Activated CD4-positive, alpha-beta memory T cell treated with anti-CD3 and anti-CD28 coated beads, Interleukin-2, amount 10 ng/mL, durations not matched to agents 7 days and 5 days (primary cell): ENCODE results near the gene MAP3K5. TPM values are rescaled to one million over a fixed set of nuclear protein-coding genes. Genes with fewer than 3 reads are reported as not detected.
A peak's percentile ranks its signal among the peaks of the same experiment; 100 is the strongest.

Source experiments
- CTCF ChIA-PET: fragments of 350-600 bp; sonication (Branson Sonifier 250); formaldehyde crosslinking; loops from one replicate; lab custom pipeline; 2021; ENCODE audit warnings: antibody characterized with exemption, inconsistent platforms; lab: Charles Lee
- POLR2A ChIA-PET: fragments of 350-600 bp; sonication (Branson Sonifier 250); formaldehyde crosslinking; loops from one replicate; lab custom pipeline; 2021; ENCODE audit warnings: antibody characterized with exemption; lab: Charles Lee
- DNase-seq: peaks from one replicate; pipeline ENCODE4 v3.0.0-alpha.2; 2020
- H3K27ac Mint-ChIP-seq: one replicate; pipeline ENCODE4 v1.8.0; 2021; ENCODE audit warnings: mild to moderate bottlenecking, mixed read lengths
- H3K27me3 Mint-ChIP-seq: one replicate; pipeline ENCODE4 v1.8.0; 2021; ENCODE audit warnings: mixed read lengths
- H3K36me3 Mint-ChIP-seq: one replicate; pipeline ENCODE4 v1.8.0; 2021; ENCODE audit warnings: low read depth, mixed read lengths
- H3K4me1 Mint-ChIP-seq: one replicate; pipeline ENCODE4 v1.8.0; 2021; ENCODE audit warnings: mixed read lengths
- H3K4me3 Mint-ChIP-seq: one replicate; pipeline ENCODE4 v1.8.0; 2021; ENCODE audit warnings: mild to moderate bottlenecking, mixed read lengths
- H3K9me3 Mint-ChIP-seq: one replicate; pipeline ENCODE4 v1.8.0; 2021; ENCODE audit warnings: mixed read lengths
- total RNA-seq, 2 experiments: library from RNA; stranded (reverse); gene quantifications; one replicate each; pipeline ENCODE4 v1.2.3, GENCODE V29; 2021

Gene MAP3K5
- total RNA-seq, 2 experiments from 2014 or later, result 25.4 to 25.9 TPM

DNA sequence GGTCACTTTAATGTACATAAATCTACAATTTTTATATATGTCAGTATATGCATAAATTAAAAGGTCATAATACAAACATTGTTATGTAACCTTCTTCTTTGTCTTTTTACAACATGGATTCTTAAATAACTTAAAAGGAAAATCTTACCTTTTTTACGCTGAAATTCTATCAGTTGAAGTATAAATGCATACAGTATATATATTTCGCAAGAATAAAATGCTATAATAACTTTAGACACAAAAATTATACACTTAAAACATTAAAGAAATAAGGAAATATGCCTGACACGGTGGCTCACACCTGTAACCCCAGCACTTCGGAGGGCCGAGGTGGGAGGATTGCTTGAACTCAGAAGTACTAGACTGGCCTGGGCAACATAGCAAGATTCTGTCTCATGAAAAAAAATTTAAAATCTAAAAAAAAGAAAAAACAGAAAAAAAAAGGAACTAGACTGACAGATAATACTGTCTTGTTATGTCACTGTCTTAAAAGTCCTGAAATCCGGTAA, 132.2 kb downstream of the MAP3K5 start:
- ChIA-PET POLR2A (no interaction called here), CTCF (interaction anchor here (0.9 kb wide), 1 partner anchor 132 kb away, joined by 4 read pairs; the partner anchor contains the start of gene MAP3K5)
- no peak overlapping the region for H3K27ac Mint-ChIP-seq
- H3K27me3 Mint-ChIP-seq, result no peaks in the 10 kb centered on the region
- DNase-seq, result no peak
- H3K36me3 Mint-ChIP-seq, result peaks cover 22% of the 10 kb centered on the region
- no peak overlapping the region for H3K4me3 Mint-ChIP-seq
- H3K4me1 Mint-ChIP-seq, result no peaks in the 10 kb centered on the region
- H3K9me3 Mint-ChIP-seq, result no peaks in the 10 kb centered on the region

DNA sequence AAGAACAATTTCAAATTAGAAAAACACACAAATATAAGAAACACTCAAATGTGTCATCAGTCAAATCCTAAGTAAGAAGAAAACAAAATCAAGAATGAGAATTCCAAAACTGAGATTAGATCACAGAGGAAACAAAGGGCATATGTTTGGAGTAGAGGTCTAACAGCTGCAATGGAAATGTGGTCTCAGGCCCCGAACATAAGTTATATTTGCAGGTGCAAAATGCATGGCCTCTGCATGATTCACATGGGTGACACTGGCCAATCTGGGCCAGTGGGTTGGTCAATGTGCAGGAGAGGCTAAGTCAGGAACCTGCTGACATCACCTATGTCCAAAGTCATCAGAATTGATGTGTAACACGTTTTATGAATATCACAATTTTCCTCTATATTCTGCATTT, 133.6 kb downstream of the MAP3K5 start:
- Mint-ChIP-seq H3K9me3 (no peaks in the 10 kb centered on the region), H3K4me3 (no peak overlapping the region), H3K27me3 (no peaks in the 10 kb centered on the region), H3K36me3 (peaks cover 22% of the 10 kb centered on the region), H3K27ac (no peak overlapping the region), H3K4me1 (no peaks in the 10 kb centered on the region)
- ChIA-PET CTCF (interaction anchor here (0.7 to 1.7 kb wide), 3 partner anchors 15 to 163 kb away, joined by 3 to 8 read pairs (median 4); partner anchors contain the start of gene MAP3K5), POLR2A (no interaction called here)
- no peak for DNase-seq

DNA sequence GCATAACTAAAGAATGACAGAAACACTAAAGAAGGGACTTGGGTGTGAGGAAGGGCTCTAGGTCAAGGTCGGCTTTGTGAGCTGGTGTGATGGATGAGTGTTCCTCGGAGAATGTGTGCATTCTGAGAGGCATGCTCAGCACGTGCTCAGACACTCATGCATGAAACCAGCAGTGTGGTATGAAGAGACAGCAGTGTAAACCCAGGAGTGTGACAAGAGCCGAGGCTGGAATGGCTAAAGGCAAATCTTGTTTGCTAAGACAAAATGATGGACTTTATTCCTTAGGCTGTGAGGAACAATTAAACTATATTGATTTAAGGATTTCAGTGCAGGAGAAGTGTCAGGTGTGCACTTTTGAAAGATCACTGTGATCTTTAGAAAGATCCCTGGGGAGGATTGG, 134.6 kb downstream of the MAP3K5 start:
- Mint-ChIP-seq H3K4me3 (no peak overlapping the region), H3K27me3 (no peaks in the 10 kb centered on the region), H3K9me3 (no peaks in the 10 kb centered on the region), H3K27ac (no peak overlapping the region), H3K36me3 (peaks cover 26% of the 10 kb centered on the region), H3K4me1 (no peaks in the 10 kb centered on the region)
- no peak for DNase-seq
- ChIA-PET POLR2A (interaction anchor here (1.4 kb wide), 1 partner anchor 135 kb away, joined by 3 read pairs; the partner anchor contains the start of gene MAP3K5), CTCF (interaction anchor here (0.6 to 1.5 kb wide), 2 partner anchors 13 to 71 kb away, joined by 3 to 6 read pairs; no protein-coding TSS in a partner anchor)

DNA sequence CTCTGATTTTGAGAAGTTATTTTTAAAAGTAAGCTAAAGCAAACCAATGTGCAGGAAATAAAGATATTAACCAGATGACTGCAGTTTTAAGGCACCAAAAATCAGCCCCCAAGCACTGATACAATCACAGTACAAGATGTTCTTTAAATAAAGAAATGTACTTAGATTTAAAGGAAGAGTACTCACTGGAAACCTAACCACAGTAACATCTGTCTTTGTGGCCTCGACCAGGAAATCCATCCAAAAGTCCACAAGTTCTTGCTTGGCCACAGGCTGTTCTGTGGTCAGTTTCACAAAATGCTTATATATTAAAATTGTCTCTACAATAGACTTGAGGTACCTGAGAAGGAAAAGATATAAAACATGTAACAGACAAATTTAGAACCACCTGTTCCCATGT, 136.2 kb downstream of the MAP3K5 start:
- no peak overlapping the region for H3K27ac Mint-ChIP-seq
- no peaks in the 10 kb centered on the region for H3K9me3 Mint-ChIP-seq
- ChIA-PET CTCF (interaction anchor here (1.5 to 17.1 kb wide), 2 partner anchors 12 to 133 kb away, joined by 3 to 600 read pairs; partner anchors contain the start of gene MAP3K5), POLR2A (interaction anchor here (0.9 to 1.4 kb wide), 3 partner anchors 15 to 136 kb away, joined by 3 to 4 read pairs (median 3); partner anchors contain the start of gene MAP3K5)
- no peak overlapping the region for H3K4me3 Mint-ChIP-seq
- H3K4me1 Mint-ChIP-seq, result no peaks in the 10 kb centered on the region
- H3K36me3 Mint-ChIP-seq, result peaks cover 34% of the 10 kb centered on the region
- no peak for DNase-seq
- H3K27me3 Mint-ChIP-seq, result no peaks in the 10 kb centered on the region

DNA sequence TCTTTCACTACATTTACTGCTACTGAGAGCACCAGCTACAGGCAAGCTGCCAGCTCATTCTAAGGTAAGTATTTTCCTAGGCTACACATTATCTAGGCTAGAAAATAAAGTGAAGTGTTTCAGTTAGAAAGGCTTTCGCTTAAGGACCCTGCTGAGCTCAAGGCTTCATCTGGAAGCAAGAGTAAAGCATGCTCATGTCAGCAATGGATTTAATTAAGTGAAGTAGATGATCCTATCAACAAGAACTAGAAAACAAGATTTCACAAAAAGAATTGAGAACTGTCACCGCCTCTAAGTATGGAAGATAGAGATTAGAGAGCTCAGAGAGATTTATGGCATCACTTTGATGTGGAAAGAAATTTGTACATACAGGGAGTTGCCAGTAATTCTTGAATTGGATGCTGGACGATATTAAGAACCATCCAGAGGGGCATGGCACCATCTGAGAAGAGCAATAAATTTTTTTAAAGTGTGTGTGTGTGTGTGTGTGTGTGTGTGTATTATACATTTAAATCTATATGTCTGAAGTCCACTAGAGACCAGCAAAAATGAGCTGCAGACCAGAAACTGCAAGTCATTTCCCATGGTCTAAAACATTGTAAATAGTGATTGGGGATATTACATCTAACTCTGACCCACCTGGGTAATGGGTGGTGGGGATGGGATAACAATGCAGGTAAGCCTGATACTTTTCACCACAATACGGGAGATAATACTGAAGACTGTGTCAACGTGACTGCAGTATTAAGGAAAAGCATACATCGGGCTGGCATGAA, 136.8 kb downstream of the MAP3K5 start:
- CTCF ChIA-PET, result interaction anchor here (0.9 to 17.1 kb wide), 3 partner anchors 10 to 133 kb away, joined by 3 to 600 read pairs (median 3); partner anchors contain the start of gene MAP3K5
- POLR2A ChIA-PET, result interaction anchor here (0.9 to 1.4 kb wide), 2 partner anchors 16 to 136 kb away, joined by 3 to 4 read pairs; partner anchors contain the start of gene MAP3K5
- Mint-ChIP-seq H3K4me3 (no peak overlapping the region), H3K4me1 (no peaks in the 10 kb centered on the region), H3K27ac (no peak overlapping the region), H3K9me3 (no peaks in the 10 kb centered on the region), H3K36me3 (peaks cover 34% of the 10 kb centered on the region), H3K27me3 (no peaks in the 10 kb centered on the region)
- DNase-seq, result no peak

DNA sequence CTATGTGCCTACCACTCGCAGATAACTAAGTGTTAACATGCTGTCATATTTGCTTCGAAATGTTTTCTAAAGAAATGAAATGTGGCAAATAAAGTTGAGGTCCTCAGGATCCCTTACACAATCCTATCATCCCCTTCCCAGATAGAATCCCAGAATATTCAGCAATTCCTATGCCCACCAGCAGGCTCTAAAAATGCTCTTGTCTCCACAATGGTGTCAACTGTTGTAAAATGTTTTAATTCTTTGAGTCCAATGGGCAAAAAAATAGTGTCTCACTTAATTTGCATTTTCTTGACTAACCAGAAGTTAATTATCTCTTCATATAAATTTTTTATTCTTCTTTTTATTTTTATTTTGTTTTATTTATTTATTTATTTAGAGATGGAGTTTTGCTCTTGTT, 138.2 kb downstream of the MAP3K5 start:
- Mint-ChIP-seq H3K27me3 (no peaks in the 10 kb centered on the region), H3K27ac (no peak overlapping the region), H3K9me3 (no peaks in the 10 kb centered on the region), H3K4me1 (no peaks in the 10 kb centered on the region), H3K4me3 (no peak overlapping the region), H3K36me3 (peaks cover 33% of the 10 kb centered on the region)
- ChIA-PET POLR2A (no interaction called here), CTCF (interaction anchor here (17.1 kb wide), 1 partner anchor 135 kb away, joined by 600 read pairs; the partner anchor contains the start of gene MAP3K5)
- DNase-seq, result no peak

DNA sequence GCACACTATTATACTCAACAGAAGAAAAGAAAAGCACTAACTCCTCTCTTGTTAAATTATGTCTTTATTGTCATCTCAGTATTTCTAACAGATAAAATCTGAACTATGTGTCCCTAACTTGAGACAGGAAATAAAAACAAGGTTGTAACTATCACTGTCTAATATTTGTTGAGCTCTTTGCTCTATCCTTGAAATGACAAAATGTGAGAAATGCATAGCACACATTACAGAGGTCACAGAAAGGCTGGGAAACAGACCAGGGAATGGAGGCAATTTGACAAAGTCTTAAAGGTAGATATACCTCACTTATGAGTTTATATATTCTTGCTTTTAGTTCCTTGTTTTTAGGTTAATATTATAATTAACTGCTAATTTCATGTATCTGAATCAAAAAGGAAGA, 139.6 kb downstream of the MAP3K5 start:
- no peak for DNase-seq
- no peaks in the 10 kb centered on the region for H3K27me3 Mint-ChIP-seq
- POLR2A ChIA-PET, result no interaction called here
- H3K27ac Mint-ChIP-seq, result no peak overlapping the region
- H3K4me1 Mint-ChIP-seq, result no peaks in the 10 kb centered on the region
- H3K36me3 Mint-ChIP-seq, result peaks cover 33% of the 10 kb centered on the region
- H3K9me3 Mint-ChIP-seq, result no peaks in the 10 kb centered on the region
- CTCF ChIA-PET, result interaction anchor here (17.1 kb wide), 1 partner anchor 136 kb away, joined by 600 read pairs; the partner anchor contains the start of gene MAP3K5
- H3K4me3 Mint-ChIP-seq, result no peak overlapping the region

DNA sequence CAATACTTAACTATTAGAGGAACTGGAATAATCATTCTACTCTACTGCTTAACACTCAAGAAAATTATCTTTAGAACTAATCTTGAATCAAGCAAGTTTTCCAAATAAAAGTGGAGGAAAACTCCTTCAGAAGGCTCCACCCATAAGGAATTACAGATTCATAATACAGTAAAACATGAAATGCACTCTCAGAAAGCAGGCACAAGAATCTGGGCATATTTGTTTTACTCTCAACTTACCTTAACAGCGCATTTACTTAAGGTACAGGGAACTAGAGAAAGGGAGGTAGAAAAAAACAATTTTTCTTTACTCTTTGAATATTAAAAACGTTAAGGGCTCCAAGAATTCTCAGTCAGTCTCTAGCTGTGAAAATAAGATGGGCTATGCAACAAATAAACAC, 140.3 kb downstream of the MAP3K5 start:
- no peak overlapping the region for H3K4me3 Mint-ChIP-seq
- DNase-seq, result no peak
- POLR2A ChIA-PET, result interaction anchor here (1.4 kb wide), 1 partner anchor 141 kb away, joined by 3 read pairs; the partner anchor contains the start of gene MAP3K5
- no peaks in the 10 kb centered on the region for H3K4me1 Mint-ChIP-seq
- H3K36me3 Mint-ChIP-seq, result peaks cover 29% of the 10 kb centered on the region
- H3K27me3 Mint-ChIP-seq, result no peaks in the 10 kb centered on the region
- no peak overlapping the region for H3K27ac Mint-ChIP-seq
- no peaks in the 10 kb centered on the region for H3K9me3 Mint-ChIP-seq
- CTCF ChIA-PET, result interaction anchor here (17.1 kb wide), 1 partner anchor 137 kb away, joined by 600 read pairs; the partner anchor contains the start of gene MAP3K5

DNA sequence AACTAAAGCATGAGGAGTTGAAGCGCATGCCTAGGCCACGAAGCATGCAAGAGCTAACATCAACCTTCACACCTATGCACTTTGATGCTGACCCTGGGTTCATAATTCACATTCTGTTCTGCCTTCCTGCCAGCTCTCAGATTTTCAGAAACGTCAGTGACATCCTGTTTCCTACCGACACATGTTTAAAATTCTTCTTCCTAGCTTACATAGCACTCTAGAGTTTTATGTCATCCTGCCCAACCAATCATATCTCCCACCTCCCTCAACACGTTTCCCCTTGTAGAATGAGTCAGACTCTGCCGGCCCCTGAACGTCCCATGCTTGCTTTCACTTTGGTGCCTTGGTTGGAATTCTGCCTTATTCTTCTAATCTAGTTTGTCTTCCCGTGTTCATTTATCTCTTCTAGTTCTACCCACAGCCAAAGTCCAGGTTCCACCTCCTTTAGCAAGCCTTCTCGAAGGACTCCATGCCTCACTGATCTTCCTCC, 144.9 kb downstream of the MAP3K5 start:
- ChIA-PET POLR2A (interaction anchor here (0.6 to 10.6 kb wide), 6 partner anchors 71 to 176 kb away, joined by 3 to 237 read pairs (median 4); partner anchors contain the start of genes MAP3K5 and PEX7), CTCF (interaction anchor here (0.6 to 17.1 kb wide), 6 partner anchors 14 to 147 kb away, joined by 3 to 600 read pairs (median 4); partner anchors contain the start of gene MAP3K5)
- Mint-ChIP-seq H3K27ac (no peak overlapping the region), H3K36me3 (peaks cover 15% of the 10 kb centered on the region), H3K9me3 (no peaks in the 10 kb centered on the region), H3K27me3 (no peaks in the 10 kb centered on the region), H3K4me1 (peaks cover 8% of the 10 kb centered on the region), H3K4me3 (no peak overlapping the region)
- DNase-seq, result peak; percentile 64

DNA sequence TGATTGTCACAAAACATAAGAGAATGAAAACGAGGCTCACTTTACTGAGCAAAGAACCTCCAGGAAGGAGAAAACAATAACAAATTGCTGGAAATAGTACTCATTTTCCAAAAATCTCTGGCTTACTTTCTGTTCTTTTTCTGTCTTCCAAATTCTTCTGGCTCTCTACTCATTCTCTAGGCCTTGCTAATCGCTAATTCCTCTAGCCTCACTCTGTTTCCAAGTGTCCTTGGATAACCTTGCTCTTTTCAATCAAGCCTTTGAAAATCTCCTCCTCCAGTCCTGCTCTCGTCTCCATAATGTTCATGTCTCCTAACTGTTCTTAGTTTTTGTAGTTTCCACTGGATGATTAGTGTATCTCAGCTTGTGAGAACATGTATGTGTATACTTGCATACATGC, 145.9 kb downstream of the MAP3K5 start:
- H3K27me3 Mint-ChIP-seq, result no peaks in the 10 kb centered on the region
- DNase-seq, result no peak
- CTCF ChIA-PET, result interaction anchor here (0.9 to 17.1 kb wide), 5 partner anchors 73 to 150 kb away, joined by 3 to 600 read pairs (median 14); partner anchors contain the start of gene MAP3K5
- peaks cover 8% of the 10 kb centered on the region for H3K4me1 Mint-ChIP-seq
- H3K36me3 Mint-ChIP-seq, result peaks cover 10% of the 10 kb centered on the region
- H3K4me3 Mint-ChIP-seq, result no peak overlapping the region
- POLR2A ChIA-PET, result interaction anchor here (1.1 to 10.6 kb wide), 3 partner anchors 72 to 177 kb away, joined by 3 to 237 read pairs (median 6); partner anchors contain the start of genes MAP3K5 and PEX7
- no peaks in the 10 kb centered on the region for H3K9me3 Mint-ChIP-seq
- H3K27ac Mint-ChIP-seq, result no peak overlapping the region

DNA sequence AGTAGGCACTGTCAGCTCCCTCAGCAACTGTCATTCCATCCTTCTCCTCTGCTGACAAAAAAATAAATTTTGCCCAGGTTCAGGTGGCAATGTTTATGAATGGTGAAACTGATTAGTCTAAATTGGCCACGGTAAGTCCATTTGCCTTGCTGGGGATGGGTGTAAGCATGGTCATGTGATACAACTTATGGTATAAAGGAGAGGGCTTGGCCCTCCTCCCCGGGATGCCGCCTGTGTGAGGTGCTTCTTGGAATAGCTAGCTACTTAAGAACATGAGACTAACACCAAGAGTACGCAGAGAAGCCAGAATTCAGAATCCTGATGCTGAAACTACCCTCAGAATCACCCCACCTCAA, 147.7 kb downstream of the MAP3K5 start:
- Mint-ChIP-seq H3K4me1 (peaks cover 8% of the 10 kb centered on the region), H3K4me3 (no peak overlapping the region), H3K9me3 (no peaks in the 10 kb centered on the region), H3K27ac (no peak overlapping the region), H3K36me3 (peaks cover 13% of the 10 kb centered on the region), H3K27me3 (no peaks in the 10 kb centered on the region)
- no peak for DNase-seq
- POLR2A ChIA-PET, result interaction anchor here (0.8 to 10.6 kb wide), 2 partner anchors 144 to 156 kb away, joined by 3 to 237 read pairs; partner anchors contain the start of gene MAP3K5
- CTCF ChIA-PET, result interaction anchor here (0.6 to 17.1 kb wide), 40 partner anchors 9 to 415 kb away, joined by 3 to 600 read pairs (median 4); partner anchors contain the start of genes MAP3K5 and PEX7
